ENCODE measurements around the gene BOK.
"Not testable (repeated sequence)": the region's sequence is repeated elsewhere in the genome, so short reads cannot be mapped to it uniquely, and the experiment has no call there.

Gene BOK

GRCh38 chr2:241574911-241575623, 16.5 kb downstream of the BOK start:
- no peak for DNase-seq

GRCh38 chr2:241575624-241576292, 17.2 kb downstream of the BOK start:
- DNase-seq: no peak

- no peak for DNase-seq
These were observed 17.7 kb downstream of the BOK start for GRCh38 chr2:241576293-241576654.

GRCh38 chr2:241577413-241578122, 19.0 kb downstream of the BOK start:
- no peak for DNase-seq

GRCh38 chr2:241579281-241579680, 20.7 kb downstream of the BOK start:
- no peak for DNase-seq

- no peak for DNase-seq
These were observed 23.8 kb downstream of the BOK start for GRCh38 chr2:241582328-241582727.

GRCh38 chr2:241582806-241583205, 24.3 kb downstream of the BOK start:
- DNase-seq: no peak

- no peak for DNase-seq
These were observed 25.9 kb downstream of the BOK start for GRCh38 chr2:241584436-241584835.

GRCh38 chr2:241586564-241587264, 28.2 kb downstream of the BOK start:
- no peak for DNase-seq

- DNase-seq: not testable (repeated sequence)
These were observed 31.3 kb downstream of the BOK start for GRCh38 chr2:241589863-241590262.

- DNase-seq: not testable (repeated sequence)
These were observed 32.2 kb downstream of the BOK start for GRCh38 chr2:241590496-241591455.

GRCh38 chr2:241592126-241592845, 33.7 kb downstream of the BOK start:
- DNase-seq: no peak

- no peak for DNase-seq
These were observed 34.7 kb downstream of the BOK start for GRCh38 chr2:241593271-241593670.

- no peak for DNase-seq
These were observed 37.1 kb downstream of the BOK start for GRCh38 chr2:241595600-241596140.

GRCh38 chr2:241597561-241597960, 39.0 kb downstream of the BOK start:
- DNase-seq: no peak

- no peak for DNase-seq
These were observed 39.5 kb downstream of the BOK start for GRCh38 chr2:241598061-241598460.

- no peak for DNase-seq
These were observed 39.9 kb downstream of the BOK start for GRCh38 chr2:241598487-241598886.

GRCh38 chr2:241599615-241600014, 41.1 kb downstream of the BOK start:
- no peak for DNase-seq

- DNase-seq: no peak
These were observed 43.3 kb downstream of the BOK start for GRCh38 chr2:241601841-241602240.

GRCh38 chr2:241602720-241603119, 44.2 kb downstream of the BOK start:
- no peak for DNase-seq

GRCh38 chr2:241603686-241604085, 45.1 kb downstream of the BOK start:
- no peak for DNase-seq
